Left renal pelvis (tissue), 4 donors: ENCODE measurements around the gene SH3BP1. TPM values are rescaled to one million over a fixed set of nuclear protein-coding genes. Genes with fewer than 3 reads are reported as not detected.

Source experiments
- DNase-seq, 4 donors: peaks; one replicate each; pipeline ENCODE4 v3.0.0-alpha.2; 2013; ENCODE audit warnings: low read depth in 4 of 4, low spot score in 3 of 4
- polyA plus RNA-seq, 4 donors: library from polyadenylated mRNA; unstranded; fragments of 120-200 nt; gene quantifications; one replicate each; pipeline ENCODE4 v1.2.1, GENCODE V29; 2013; ENCODE audit not compliant: insufficient read length in 4 of 4

Gene SH3BP1
- polyA plus RNA-seq, 4 donors, result 16.1 to 27.5 (median 24.1) TPM

DNA sequence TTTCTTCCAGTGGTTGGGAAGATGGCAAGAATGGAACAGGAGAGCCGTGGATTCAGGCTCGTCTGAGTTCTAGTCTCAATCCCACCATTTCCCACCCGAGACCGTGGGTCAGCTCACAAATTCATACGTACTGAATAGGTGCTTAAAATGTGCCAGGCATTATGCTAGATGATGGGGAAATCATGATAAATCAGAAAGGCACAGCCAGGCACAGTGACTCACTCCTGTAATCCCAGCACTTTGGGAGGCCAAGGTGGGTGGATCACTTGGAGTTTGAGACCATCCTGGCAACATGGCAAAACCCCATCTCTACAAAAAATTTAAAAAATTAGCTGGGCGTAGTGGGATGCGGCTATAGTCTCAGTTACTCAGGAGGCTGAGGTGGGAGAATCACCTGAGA is 64.4 kb downstream of the SH3BP1 start:
- no peak for DNase-seq

DNA sequence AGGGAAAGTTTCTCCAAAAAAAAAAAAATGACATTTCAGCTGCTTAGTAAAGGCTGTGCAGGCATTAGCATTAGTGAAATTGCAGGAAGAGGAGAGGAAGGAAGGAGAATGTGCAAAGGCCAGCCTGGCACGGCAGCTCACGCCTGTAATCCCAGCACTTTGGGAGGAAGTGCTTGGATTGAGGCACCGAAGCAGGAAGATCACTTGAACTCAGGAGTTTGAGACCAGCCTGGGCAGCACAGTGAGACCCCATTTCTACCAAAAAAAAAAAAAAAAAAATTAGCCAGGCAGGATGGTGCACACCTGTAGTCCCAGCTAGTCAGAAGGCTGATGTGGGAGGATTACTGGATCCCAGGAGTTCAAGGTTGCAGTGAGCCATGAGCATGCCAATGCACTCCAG is 65.2 kb downstream of the SH3BP1 start:
- no peak for DNase-seq

DNA sequence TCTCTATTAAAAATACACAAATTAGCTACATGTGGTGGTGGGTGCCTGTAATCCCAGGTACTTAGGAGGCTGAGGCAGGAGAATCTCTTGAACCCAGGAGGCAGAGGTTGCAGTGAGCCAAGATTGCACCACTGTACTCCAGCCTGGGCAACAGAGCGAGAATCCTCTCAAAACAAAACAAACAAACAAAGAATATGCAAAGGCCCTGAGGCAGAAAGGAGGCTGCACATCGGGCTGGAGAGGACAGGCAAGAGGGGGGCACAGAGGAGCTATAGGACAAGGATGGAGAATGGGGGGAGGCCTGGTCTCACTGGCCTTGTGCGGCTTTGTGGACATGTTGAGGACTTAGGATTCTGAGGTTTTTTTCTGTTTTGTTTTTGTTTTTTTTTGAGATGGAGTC is 65.7 kb downstream of the SH3BP1 start:
- no peak for DNase-seq

Other genes with a start within 250 kb of the SH3BP1 start
- gene ELFN2, start 212.2 kb upstream of the SH3BP1 start, polyA plus RNA-seq, result 1 to 10 TPM in 3 of 4 donors, under 1 TPM in 1; 0.54 to 5.3 (median 1.4) TPM
- gene MFNG, start 153.3 kb upstream of the SH3BP1 start, polyA plus RNA-seq, result 10 to 100 TPM in 1 of 4 donors, 1 to 10 TPM in 3; 4.6 to 10.4 (median 8.1) TPM
- gene CARD10, start 120.3 kb upstream of the SH3BP1 start, polyA plus RNA-seq, result 10 to 100 TPM; 13.4 to 27.7 (median 16.6) TPM
- 10 to 100 TPM; 35.3 to 71.5 (median 53.8) TPM for gene CDC42EP1, start 79.2 kb upstream of the SH3BP1 start, polyA plus RNA-seq
- gene LGALS2, start 59.6 kb upstream of the SH3BP1 start, polyA plus RNA-seq, result 10 to 100 TPM in 3 of 4 donors, 1 to 10 TPM in 1; 2.5 to 30.7 (median 27.6) TPM
- 10 to 100 TPM; 34.9 to 78.9 (median 47.2) TPM for gene GGA1, start 30.8 kb upstream of the SH3BP1 start, polyA plus RNA-seq
- 10 to 100 TPM; 15.2 to 19.9 (median 17.9) TPM for gene PDXP, start 19.1 kb downstream of the SH3BP1 start, polyA plus RNA-seq
- gene LGALS1, start 36.0 kb downstream of the SH3BP1 start, polyA plus RNA-seq, result 1,000 to 10,000 TPM in 1 of 4 donors, 100 to 1,000 TPM in 3; 391 to 1,057 (median 412) TPM
- 10 to 100 TPM; 16.4 to 26.6 (median 17.4) TPM for gene NOL12, start 46.7 kb downstream of the SH3BP1 start, polyA plus RNA-seq
- 10 to 100 TPM; 51.8 to 86.1 (median 61.4) TPM for gene TRIOBP, start 57.4 kb downstream of the SH3BP1 start, polyA plus RNA-seq
- 10 to 100 TPM in 3 of 4 donors, 1 to 10 TPM in 1; 5.7 to 18.6 (median 12.5) TPM for gene GCAT, start 168.3 kb downstream of the SH3BP1 start, polyA plus RNA-seq
- gene GALR3, start 183.7 kb downstream of the SH3BP1 start, polyA plus RNA-seq, result not detected
- gene ANKRD54, start 204.7 kb downstream of the SH3BP1 start, polyA plus RNA-seq, result 10 to 100 TPM; 12.4 to 30.9 (median 25.6) TPM
- 1,000 to 10,000 TPM in 2 of 4 donors, 100 to 1,000 TPM in 2; 927 to 1,098 (median 1,031) TPM for gene EIF3L, start 209.8 kb downstream of the SH3BP1 start, polyA plus RNA-seq